GM12874 (cell line): Measurements from ENCODE around the gene PLK2.

ENCODE experiments used
- TF ChIP-seq, protein P1 (sequence below): IDR thresholded peaks from 2 replicates; pipeline ENCODE4 v1.5.1; 2011; ENCODE audit warnings: low read depth, mild to moderate bottlenecking, control low read depth, low read length, moderate library complexity; ENCODE audit not compliant: insufficient read depth

Gene PLK2

DNA sequence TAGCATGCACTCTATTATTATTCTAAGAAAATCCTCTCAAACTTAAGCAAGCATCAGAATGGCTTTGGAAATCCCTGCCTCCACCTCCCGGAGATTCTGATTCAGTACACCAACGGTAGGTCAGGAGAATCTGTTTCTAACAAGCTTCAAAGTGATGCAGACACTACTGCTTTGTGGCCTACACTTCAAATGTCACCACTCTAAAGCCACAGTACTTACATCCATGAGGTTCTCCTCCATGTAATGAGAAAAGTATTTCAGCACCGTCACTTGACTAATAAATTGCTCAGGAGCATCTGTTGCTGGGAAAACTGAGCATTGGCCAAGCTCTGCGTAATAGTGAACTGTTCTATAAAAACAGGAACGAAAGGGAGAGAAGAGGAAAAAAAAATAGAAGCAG is 4.8 kb downstream of the PLK2 start:
- TF ChIP-seq, protein P1, sequence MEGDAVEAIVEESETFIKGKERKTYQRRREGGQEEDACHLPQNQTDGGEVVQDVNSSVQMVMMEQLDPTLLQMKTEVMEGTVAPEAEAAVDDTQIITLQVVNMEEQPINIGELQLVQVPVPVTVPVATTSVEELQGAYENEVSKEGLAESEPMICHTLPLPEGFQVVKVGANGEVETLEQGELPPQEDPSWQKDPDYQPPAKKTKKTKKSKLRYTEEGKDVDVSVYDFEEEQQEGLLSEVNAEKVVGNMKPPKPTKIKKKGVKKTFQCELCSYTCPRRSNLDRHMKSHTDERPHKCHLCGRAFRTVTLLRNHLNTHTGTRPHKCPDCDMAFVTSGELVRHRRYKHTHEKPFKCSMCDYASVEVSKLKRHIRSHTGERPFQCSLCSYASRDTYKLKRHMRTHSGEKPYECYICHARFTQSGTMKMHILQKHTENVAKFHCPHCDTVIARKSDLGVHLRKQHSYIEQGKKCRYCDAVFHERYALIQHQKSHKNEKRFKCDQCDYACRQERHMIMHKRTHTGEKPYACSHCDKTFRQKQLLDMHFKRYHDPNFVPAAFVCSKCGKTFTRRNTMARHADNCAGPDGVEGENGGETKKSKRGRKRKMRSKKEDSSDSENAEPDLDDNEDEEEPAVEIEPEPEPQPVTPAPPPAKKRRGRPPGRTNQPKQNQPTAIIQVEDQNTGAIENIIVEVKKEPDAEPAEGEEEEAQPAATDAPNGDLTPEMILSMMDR, result no peak

DNA sequence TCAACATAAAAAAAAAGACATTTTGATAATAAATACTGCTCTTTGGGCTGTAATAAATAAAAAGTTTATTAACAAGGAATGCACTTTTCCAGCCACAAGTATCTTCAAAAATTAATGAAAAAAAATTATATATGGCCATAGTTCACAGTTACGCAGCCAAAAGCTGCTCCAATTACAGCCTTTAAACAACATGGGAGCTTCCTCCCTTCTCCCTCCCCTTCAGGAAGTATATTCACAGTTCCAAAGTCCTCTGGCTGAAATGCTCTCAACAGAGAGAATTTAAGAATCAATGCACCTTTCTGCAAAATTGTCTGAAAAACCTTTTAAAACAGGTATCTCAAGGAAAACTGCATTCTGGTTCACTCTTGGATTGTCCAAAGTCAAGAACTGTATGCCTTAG is 5.9 kb downstream of the PLK2 start:
- TF ChIP-seq, protein P1, result no peak

DNA sequence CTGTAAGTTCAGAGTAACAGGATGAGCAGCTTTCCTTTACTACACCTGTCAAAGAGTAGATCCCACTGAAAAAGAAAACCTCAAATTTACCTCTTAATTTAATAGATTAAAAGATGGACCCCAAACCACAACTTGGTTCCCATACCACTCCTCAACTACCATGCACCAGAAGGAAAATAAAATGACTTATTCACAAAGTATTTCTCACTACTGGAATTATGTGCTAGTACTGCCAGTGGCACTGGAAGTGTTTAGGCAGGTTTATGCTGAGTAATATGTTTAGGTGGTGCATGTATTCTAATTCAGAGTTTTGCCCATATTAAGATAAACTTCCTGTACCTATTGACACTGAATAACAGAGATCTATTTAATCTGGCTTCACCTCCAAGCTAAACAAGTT is 6.6 kb downstream of the PLK2 start:
- TF ChIP-seq, protein P1, result no peak

DNA sequence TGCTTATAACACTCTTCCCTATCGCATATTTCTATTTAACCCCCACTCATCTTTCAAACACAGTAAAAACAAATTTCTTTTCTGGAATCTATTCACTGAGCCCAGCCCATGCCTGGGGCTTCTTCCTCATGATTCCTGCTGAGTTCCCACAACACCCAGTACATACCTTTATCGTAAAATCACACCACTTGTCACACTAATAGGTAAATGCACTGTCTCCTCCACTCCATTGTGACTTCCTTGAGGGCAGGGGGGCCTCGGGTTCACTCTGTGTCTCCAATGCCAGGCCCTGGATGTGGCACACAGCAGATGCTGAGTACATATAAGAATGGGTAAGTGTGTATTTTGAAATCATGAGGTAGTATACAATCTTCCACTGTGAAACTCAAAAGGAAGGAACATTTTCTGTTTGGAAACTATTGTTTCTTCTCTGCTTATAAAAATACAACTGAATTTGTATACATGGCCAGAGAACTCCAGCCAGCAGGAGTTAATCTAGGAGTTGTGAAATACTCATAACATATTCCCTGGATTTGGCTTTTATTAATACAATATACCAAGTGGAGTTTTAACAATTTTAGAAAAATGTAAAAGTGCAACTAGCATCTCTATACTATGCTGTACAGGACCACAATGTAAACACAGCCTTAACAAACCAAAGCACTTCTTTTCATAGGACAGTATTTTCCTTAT is 7.2 kb downstream of the PLK2 start:
- TF ChIP-seq, protein P1, result no peak

DNA sequence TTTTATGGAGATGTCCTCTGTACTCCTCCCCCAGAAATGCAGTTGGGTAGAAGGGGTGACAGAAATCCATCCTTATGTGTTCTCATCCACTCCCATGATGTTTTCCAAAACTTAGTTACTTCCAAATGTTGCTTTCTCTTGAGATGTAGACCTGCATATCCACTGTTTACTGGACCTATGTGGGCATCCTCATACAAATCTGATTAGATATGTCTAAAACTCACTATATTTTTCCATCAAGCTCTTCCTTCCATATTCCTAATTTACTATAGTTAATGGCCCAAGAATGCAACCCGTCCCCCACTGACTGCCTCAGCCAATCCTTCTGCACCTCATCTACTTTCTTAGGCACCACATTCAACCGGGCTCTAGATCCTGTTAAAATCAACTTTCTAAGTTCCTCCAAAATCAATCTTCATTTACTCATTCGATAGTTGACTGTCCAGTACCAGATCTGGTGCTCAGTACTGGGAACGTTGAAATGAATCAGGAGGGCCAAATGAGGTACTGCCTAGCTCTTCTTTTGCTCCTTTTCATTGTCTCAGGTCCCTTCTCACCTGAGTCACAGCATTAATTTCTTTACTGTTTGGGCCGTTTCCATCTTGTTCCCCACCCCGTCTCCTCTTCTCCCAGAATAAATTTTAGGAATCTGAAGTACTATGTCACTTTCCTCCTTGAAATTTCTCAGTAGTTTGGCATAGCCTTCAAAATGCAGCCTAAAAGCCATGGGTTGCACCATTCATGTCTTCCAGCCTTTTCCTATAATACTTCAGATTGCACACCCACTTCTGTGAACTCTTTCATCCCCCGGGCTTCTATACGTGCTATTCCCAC is 7.9 kb downstream of the PLK2 start:
- TF ChIP-seq, protein P1, result no peak

DNA sequence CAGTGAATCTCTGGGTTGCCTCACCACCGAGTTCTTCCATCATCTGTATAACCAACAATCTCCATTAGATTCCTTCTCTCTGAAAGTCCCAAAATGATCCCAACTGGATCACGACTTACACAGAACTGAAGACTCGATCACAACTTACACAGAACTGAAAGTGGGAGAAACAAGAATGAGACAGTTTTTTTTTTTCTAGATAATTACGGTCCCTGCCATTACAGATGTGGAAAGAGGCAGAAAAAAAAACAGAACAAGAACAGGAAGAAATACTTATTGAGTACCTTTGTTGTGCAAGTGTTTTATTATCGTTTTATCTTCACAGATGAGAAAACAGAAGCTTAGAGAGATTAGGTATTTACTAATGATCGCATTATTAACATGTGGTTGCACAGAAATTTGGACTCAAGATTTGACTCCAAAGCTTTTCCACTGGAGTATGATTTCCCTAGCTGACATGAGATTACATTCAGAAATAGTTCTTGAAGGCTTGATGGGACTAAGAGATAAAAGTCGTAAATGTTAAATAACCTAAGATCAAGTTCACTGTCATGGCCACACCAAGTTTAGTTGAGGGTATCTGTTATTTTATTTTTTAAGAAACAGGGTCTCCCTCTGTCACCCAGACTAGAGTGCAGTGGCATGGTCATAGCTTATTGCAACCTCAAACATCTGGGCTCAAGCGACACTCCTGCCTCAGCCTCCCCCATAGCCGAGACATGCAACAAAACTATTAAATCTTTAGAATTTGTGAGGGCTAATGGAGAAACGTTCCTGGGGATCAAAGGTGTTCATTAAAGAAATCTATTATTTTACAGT is 8.9 kb downstream of the PLK2 start:
- TF ChIP-seq, protein P1, result no peak

DNA sequence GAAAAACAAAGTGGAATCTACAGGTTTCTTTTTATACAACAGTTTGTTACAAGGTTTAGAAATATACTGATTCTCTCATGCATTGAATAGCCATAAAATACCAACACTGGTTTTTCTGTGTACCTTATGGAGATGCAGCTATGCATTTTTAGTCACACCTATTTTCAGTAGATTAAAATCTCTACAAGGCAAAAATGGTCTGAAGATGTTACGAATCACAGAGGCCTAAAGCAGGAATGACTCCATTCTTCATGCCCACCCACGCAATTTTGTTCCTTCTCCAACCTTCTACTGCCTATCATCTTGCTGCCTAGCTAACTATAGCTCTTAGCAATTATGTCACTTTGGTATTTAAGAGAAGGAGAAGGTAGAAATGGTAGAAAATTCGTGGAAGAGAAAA is 9.9 kb downstream of the PLK2 start:
- TF ChIP-seq, protein P1, result no peak
